Osteoblast (primary cell): Measurements from ENCODE around the gene EPHB4. TPM values are rescaled to one million over a fixed set of nuclear protein-coding genes. Genes with fewer than 3 reads are reported as not detected.

Experiments used
- DNase-seq: peaks from one replicate; pipeline ENCODE4 v3.0.0; 2011; ENCODE audit warnings: low spot score, mixed read lengths; ENCODE audit not compliant: insufficient read length; ENCODE audit errors: missing footprints
- H2AFZ ChIP-seq: 2 replicates; pipeline ENCODE4 v1.6.0; 2011; ENCODE audit warnings: mild to moderate bottlenecking, low read length
- H3K27ac ChIP-seq: 2 replicates; pipeline ENCODE4 v1.5.1; 2011; ENCODE audit warnings: mild to moderate bottlenecking, low read depth, low read length, moderate library complexity
- H3K27me3 ChIP-seq: 2 replicates; pipeline ENCODE4 v1.6.0; 2012; ENCODE audit warnings: mild to moderate bottlenecking, control low read depth, inconsistent platforms, low read length, moderate library complexity; ENCODE audit not compliant: insufficient read depth
- H3K36me3 ChIP-seq: 2 replicates; pipeline ENCODE4 v1.5.1; 2011; ENCODE audit warnings: mild to moderate bottlenecking, low read length, control low read depth, moderate library complexity; ENCODE audit not compliant: insufficient read depth
- H3K4me1 ChIP-seq: 2 replicates; pipeline ENCODE4 v1.5.1; 2011; ENCODE audit warnings: mild to moderate bottlenecking, low read length, control low read depth, moderate library complexity; ENCODE audit not compliant: insufficient read depth
- H3K4me2 ChIP-seq: 2 replicates; pipeline ENCODE4 v1.6.0; 2011; ENCODE audit warnings: mild to moderate bottlenecking, low read length; ENCODE audit not compliant: insufficient read depth
- H3K4me3 ChIP-seq: fragments of 200-600 bp; sonication (generic); 3 replicates; pipeline ENCODE4 v1.5.1; 2012; ENCODE audit warnings: mild to moderate bottlenecking, low read length, inconsistent platforms; ENCODE audit not compliant: insufficient read depth
- H3K79me2 ChIP-seq: 2 replicates; pipeline ENCODE4 v1.6.0; 2012; ENCODE audit warnings: mild to moderate bottlenecking, low read length, control low read depth, inconsistent platforms; ENCODE audit not compliant: insufficient read depth
- H3K9me3 ChIP-seq: 2 replicates; pipeline ENCODE4 v1.5.1; 2011; ENCODE audit warnings: low read depth, low read length, control low read depth
- H4K20me1 ChIP-seq: 2 replicates; pipeline ENCODE4 v1.6.0; 2012; ENCODE audit warnings: mild to moderate bottlenecking, low read length, control low read depth; ENCODE audit not compliant: insufficient read depth
- CTCF ChIP-seq: IDR thresholded peaks from 2 replicates; pipeline ENCODE4 v1.5.1; 2011; ENCODE audit warnings: mild to moderate bottlenecking, low read depth, low read length, moderate library complexity; ENCODE audit errors: extremely low read depth
- total RNA-seq: library from RNA; depleted of rRNA; stranded (reverse); fragments of >200 nt; gene quantifications from 2 replicates; pipeline ENCODE4 v1.2.3, GENCODE V29; 2012

Gene EPHB4
- total RNA-seq, 1 donor = 47.0 TPM

- TF ChIP-seq CTCF = no peak
- Histone ChIP-seq H2AFZ (no peak overlapping the region), H3K36me3 (no peaks in the 10 kb centered on the region), H3K4me2 (no peak overlapping the region), H3K4me3 (no peak overlapping the region), H3K27ac (no peak overlapping the region), H3K27me3 (peaks cover 7% of the 10 kb centered on the region), H3K4me1 (no peaks in the 10 kb centered on the region), H4K20me1 (no peaks in the 10 kb centered on the region), H3K9me3 (no peaks in the 10 kb centered on the region), H3K79me2 (no peaks in the 10 kb centered on the region)
- no peak for DNase-seq
These were observed 49.2 kb downstream of the EPHB4 start for GRCh38 chr7:100778061-100778621.

GRCh38 chr7:100773491-100773890, 53.8 kb downstream of the EPHB4 start:
- DNase-seq = no peak
- no peaks in the 10 kb centered on the region for H3K79me2 ChIP-seq
- H3K36me3 ChIP-seq = no peaks in the 10 kb centered on the region
- no peaks in the 10 kb centered on the region for H3K9me3 ChIP-seq
- no peaks in the 10 kb centered on the region for H3K4me1 ChIP-seq
- no peak overlapping the region for H3K4me3 ChIP-seq
- H3K27me3 ChIP-seq = peaks cover 4% of the 10 kb centered on the region
- H2AFZ ChIP-seq = no peak overlapping the region
- no peak for TF ChIP-seq CTCF
- H3K4me2 ChIP-seq = no peak overlapping the region
- no peaks in the 10 kb centered on the region for H4K20me1 ChIP-seq
- no peak overlapping the region for H3K27ac ChIP-seq

DNA sequence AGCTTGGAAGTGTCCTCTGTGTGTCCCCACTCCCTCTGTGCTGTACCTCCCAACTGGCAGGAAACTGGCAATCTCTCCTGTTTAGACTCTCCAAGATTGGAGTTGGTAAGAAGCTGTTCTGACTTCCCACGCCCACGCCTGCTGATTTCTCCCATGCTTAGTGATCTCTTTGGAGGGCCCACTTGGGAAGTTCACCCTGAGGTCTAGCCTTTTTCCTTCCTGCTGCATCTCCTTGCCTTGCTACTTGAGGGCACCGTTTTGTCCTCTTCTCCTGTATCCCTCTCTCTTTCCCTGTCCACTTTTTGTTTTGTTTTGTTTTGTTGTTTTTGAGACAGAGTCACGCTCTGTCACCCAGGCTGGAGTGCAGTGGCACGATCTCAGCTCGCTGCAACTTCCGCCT, 58.5 kb downstream of the EPHB4 start:
- no peaks in the 10 kb centered on the region for H3K36me3 ChIP-seq
- no peak overlapping the region for H3K27ac ChIP-seq
- no peak for DNase-seq
- H3K4me2 ChIP-seq = no peak overlapping the region
- no peak for TF ChIP-seq CTCF
- no peak overlapping the region for H2AFZ ChIP-seq
- no peaks in the 10 kb centered on the region for H3K4me1 ChIP-seq
- H3K9me3 ChIP-seq = no peaks in the 10 kb centered on the region
- H3K79me2 ChIP-seq = no peaks in the 10 kb centered on the region
- no peak overlapping the region for H3K4me3 ChIP-seq
- no peaks in the 10 kb centered on the region for H4K20me1 ChIP-seq
- H3K27me3 ChIP-seq = peaks cover 3% of the 10 kb centered on the region

DNA sequence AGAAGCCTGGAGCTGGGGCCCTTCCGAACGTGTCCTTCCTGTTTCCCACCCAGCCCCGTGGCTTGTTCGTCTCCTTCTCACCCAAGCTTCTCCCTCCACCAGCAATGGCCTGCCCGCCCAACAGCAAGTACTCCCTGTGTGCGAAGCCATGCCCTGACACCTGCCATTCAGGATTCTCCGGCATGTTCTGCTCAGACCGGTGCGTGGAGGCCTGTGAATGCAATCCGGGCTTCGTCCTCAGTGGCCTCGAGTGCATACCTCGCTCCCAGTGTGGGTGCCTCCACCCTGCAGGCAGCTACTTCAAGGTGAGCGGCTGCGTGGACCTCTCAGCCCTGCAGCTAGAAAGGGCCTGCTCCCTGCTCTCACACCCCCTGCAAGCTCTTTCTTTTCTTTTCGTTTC, 62.1 kb downstream of the EPHB4 start:
- Histone ChIP-seq H3K4me3 (no peak overlapping the region), H4K20me1 (no peaks in the 10 kb centered on the region), H3K4me1 (no peaks in the 10 kb centered on the region), H3K27me3 (peaks cover 6% of the 10 kb centered on the region), H3K36me3 (no peaks in the 10 kb centered on the region), H3K9me3 (no peaks in the 10 kb centered on the region), H3K27ac (no peak overlapping the region), H3K4me2 (no peak overlapping the region), H2AFZ (no peak overlapping the region), H3K79me2 (no peaks in the 10 kb centered on the region)
- TF ChIP-seq CTCF = no peak
- DNase-seq = peak; percentile 62
